SIG-M5 (cell line): ENCODE results near the gene NUAK2.

ENCODE experiments used
- DNase-seq: peaks from one replicate; lab custom pipeline; 2025; lab: John Stamatoyannopoulos, UW

NUAK2 gene

GRCh38 chr1:205346956-205347574 lies 25.5 kb upstream of the NUAK2 start:
- no peak for DNase-seq

- no peak for DNase-seq
These were observed 24.2 kb upstream of the NUAK2 start for GRCh38 chr1:205345761-205346160.

GRCh38 chr1:205344066-205344928 lies 22.8 kb upstream of the NUAK2 start:
- no peak for DNase-seq

- DNase-seq, result no peak
These were observed 22.0 kb upstream of the NUAK2 start for GRCh38 chr1:205343431-205344065.

- DNase-seq, result no peak
These were observed 21.4 kb upstream of the NUAK2 start for GRCh38 chr1:205342986-205343385.

- no peak for DNase-seq
These were observed 19.1 kb upstream of the NUAK2 start for GRCh38 chr1:205340676-205341075.

- no peak for DNase-seq
These were observed 18.2 kb upstream of the NUAK2 start for GRCh38 chr1:205339717-205340116.

GRCh38 chr1:205339197-205339702 lies 17.7 kb upstream of the NUAK2 start:
- no peak for DNase-seq

- no peak for DNase-seq
These were observed 16.5 kb upstream of the NUAK2 start for GRCh38 chr1:205338011-205338410.

- no peak for DNase-seq
These were observed 15.9 kb upstream of the NUAK2 start for GRCh38 chr1:205337481-205337880.

GRCh38 chr1:205335692-205336091 lies 14.1 kb upstream of the NUAK2 start:
- DNase-seq, result no peak

- no peak for DNase-seq
These were observed 10.7 kb upstream of the NUAK2 start for GRCh38 chr1:205332015-205332791.

- DNase-seq, result no peak
These were observed 8.6 kb upstream of the NUAK2 start for GRCh38 chr1:205330150-205330549.

GRCh38 chr1:205329719-205330118 lies 8.2 kb upstream of the NUAK2 start:
- DNase-seq, result no peak

- no peak for DNase-seq
These were observed 6.9 kb upstream of the NUAK2 start for GRCh38 chr1:205328476-205328875.

- DNase-seq, result no peak
These were observed 5.4 kb upstream of the NUAK2 start for GRCh38 chr1:205326812-205327466.

GRCh38 chr1:205325334-205325884 lies 3.9 kb upstream of the NUAK2 start:
- DNase-seq, result no peak

GRCh38 chr1:205324781-205325180 lies 3.2 kb upstream of the NUAK2 start:
- no peak for DNase-seq

- no peak for DNase-seq
These were observed 2.2 kb upstream of the NUAK2 start for GRCh38 chr1:205323794-205324193.

GRCh38 chr1:205321959-205322283 lies 376 bp upstream of the NUAK2 start:
- no peak for DNase-seq
